Measurements from ENCODE around the gene ZBTB45.
A peak's percentile ranks its signal among the peaks of the same experiment; 100 is the strongest.
"Not testable (repeated sequence)": the region's sequence is repeated elsewhere in the genome, so short reads cannot be mapped to it uniquely, and the experiment has no call there.

Gene ZBTB45

GRCh38 chr19:58480481-58480830, 39.2 kb downstream of the ZBTB45 start:
- in situ Hi-C loops (cut with MboI; ENCODE audit: low pct_unique_long_range_greater_than_20kb, low sequenced_read_pairs), result no loop called here
- no peak for DNase-seq

- no peak for DNase-seq
- in situ Hi-C loops (cut with MboI; ENCODE audit: low pct_unique_long_range_greater_than_20kb, low sequenced_read_pairs), result no loop called here
Measured at GRCh38 chr19:58479736-58480480, 39.7 kb downstream of the ZBTB45 start.

GRCh38 chr19:58479303-58479702, 40.3 kb downstream of the ZBTB45 start:
- in situ Hi-C loops (cut with MboI; ENCODE audit: low pct_unique_long_range_greater_than_20kb, low sequenced_read_pairs), result no loop called here

GRCh38 chr19:58477871-58478270, 41.7 kb downstream of the ZBTB45 start:
- DNase-seq, result no peak
- in situ Hi-C loops (cut with MboI; ENCODE audit: low pct_unique_long_range_greater_than_20kb, low sequenced_read_pairs), result no loop called here

More at GRCh38 chr19:58479303-58479702, 40.3 kb downstream of the ZBTB45 start:
- DNase-seq, result no peak

- no peak for DNase-seq
- in situ Hi-C loops (cut with MboI; ENCODE audit: low pct_unique_long_range_greater_than_20kb, low sequenced_read_pairs), result no loop called here
Measured at GRCh38 chr19:58477130-58477529, 42.5 kb downstream of the ZBTB45 start.

GRCh38 chr19:58476498-58477015, 43.1 kb downstream of the ZBTB45 start:
- in situ Hi-C loops (cut with MboI; ENCODE audit: low pct_unique_long_range_greater_than_20kb, low sequenced_read_pairs), result no loop called here

GRCh38 chr19:58475714-58476497, 43.7 kb downstream of the ZBTB45 start, which contains the start of gene ZNF446:
ZNF446 (plus strand) TSS chr19:58476352; CDS start chr19:58477219, 867 bp downstream.
- peak; percentile 97 for DNase-seq

More at GRCh38 chr19:58476498-58477015, 43.1 kb downstream of the ZBTB45 start:
- no peak for DNase-seq

GRCh38 chr19:58474997-58475713, 44.5 kb downstream of the ZBTB45 start:
- DNase-seq, result no peak
- in situ Hi-C loops (cut with MboI; ENCODE audit: low pct_unique_long_range_greater_than_20kb, low sequenced_read_pairs), result no loop called here

More at GRCh38 chr19:58475714-58476497, 43.7 kb downstream of the ZBTB45 start, which contains the start of gene ZNF446:
- in situ Hi-C loops (cut with MboI; ENCODE audit: low pct_unique_long_range_greater_than_20kb, low sequenced_read_pairs), result no loop called here

- in situ Hi-C loops (cut with MboI; ENCODE audit: low pct_unique_long_range_greater_than_20kb, low sequenced_read_pairs), result no loop called here
- no peak for DNase-seq
Measured at GRCh38 chr19:58474291-58474996, 45.2 kb downstream of the ZBTB45 start.

- in situ Hi-C loops (cut with MboI; ENCODE audit: low pct_unique_long_range_greater_than_20kb, low sequenced_read_pairs), result no loop called here
- no peak for DNase-seq
Measured at GRCh38 chr19:58473775-58474174, 45.8 kb downstream of the ZBTB45 start.

GRCh38 chr19:58471736-58472135, 47.9 kb downstream of the ZBTB45 start:
- in situ Hi-C loops (cut with MboI; ENCODE audit: low pct_unique_long_range_greater_than_20kb, low sequenced_read_pairs), result no loop called here
- no peak for DNase-seq

GRCh38 chr19:58470837-58471543, 48.6 kb downstream of the ZBTB45 start:
- in situ Hi-C loops (cut with MboI; ENCODE audit: low pct_unique_long_range_greater_than_20kb, low sequenced_read_pairs); DNase-seq: not testable (repeated sequence)

GRCh38 chr19:58469241-58470013, 50.2 kb downstream of the ZBTB45 start:
- no peak for DNase-seq
- in situ Hi-C loops (cut with MboI; ENCODE audit: low pct_unique_long_range_greater_than_20kb, low sequenced_read_pairs), result no loop called here

GRCh38 chr19:58468216-58468839, 51.3 kb downstream of the ZBTB45 start:
- in situ Hi-C loops (cut with MboI; ENCODE audit: low pct_unique_long_range_greater_than_20kb, low sequenced_read_pairs), result no loop called here
- DNase-seq, result no peak

- in situ Hi-C loops (cut with MboI; ENCODE audit: low pct_unique_long_range_greater_than_20kb, low sequenced_read_pairs), result no loop called here
- peak; percentile 95 for DNase-seq
Measured at GRCh38 chr19:58466760-58467589, 52.6 kb downstream of the ZBTB45 start, which contains the start of gene ZNF324. ZNF324 (plus strand) TSS chr19:58467080; CDS start chr19:58469186, 2,106 bp downstream.

GRCh38 chr19:58466089-58466759, 53.4 kb downstream of the ZBTB45 start:
- DNase-seq, result no peak
- in situ Hi-C loops (cut with MboI; ENCODE audit: low pct_unique_long_range_greater_than_20kb, low sequenced_read_pairs), result no loop called here

Data from KBM-7 (cell line).